Measurements from ENCODE around the gene C10orf71. TPM values are rescaled to one million over a fixed set of nuclear protein-coding genes. Genes with fewer than 3 reads are reported as not detected.

C10orf71 gene
- total and polyA plus RNA-seq, 11 donors = 6.6 to 228 (median 112) TPM

GRCh38 chr10:49365275-49365674 is 66.3 kb downstream of the C10orf71 start:
- no peak overlapping the region for H3K4me3 ChIP-seq
- peaks cover 0 to 21% (median 11%) of the 10 kb centered on the region in 12 donors for H3K4me1 ChIP-seq
- peaks cover 0 to under 1% (median 0%) of the 10 kb centered on the region in 9 donors for H3K27me3 ChIP-seq
- DNase-seq = no peak
- H3K27ac ChIP-seq = no peak overlapping the region
- no peak for ATAC-seq
- H3K36me3 ChIP-seq = no peaks in the 10 kb centered on the region
- TF ChIP-seq, protein P1, sequence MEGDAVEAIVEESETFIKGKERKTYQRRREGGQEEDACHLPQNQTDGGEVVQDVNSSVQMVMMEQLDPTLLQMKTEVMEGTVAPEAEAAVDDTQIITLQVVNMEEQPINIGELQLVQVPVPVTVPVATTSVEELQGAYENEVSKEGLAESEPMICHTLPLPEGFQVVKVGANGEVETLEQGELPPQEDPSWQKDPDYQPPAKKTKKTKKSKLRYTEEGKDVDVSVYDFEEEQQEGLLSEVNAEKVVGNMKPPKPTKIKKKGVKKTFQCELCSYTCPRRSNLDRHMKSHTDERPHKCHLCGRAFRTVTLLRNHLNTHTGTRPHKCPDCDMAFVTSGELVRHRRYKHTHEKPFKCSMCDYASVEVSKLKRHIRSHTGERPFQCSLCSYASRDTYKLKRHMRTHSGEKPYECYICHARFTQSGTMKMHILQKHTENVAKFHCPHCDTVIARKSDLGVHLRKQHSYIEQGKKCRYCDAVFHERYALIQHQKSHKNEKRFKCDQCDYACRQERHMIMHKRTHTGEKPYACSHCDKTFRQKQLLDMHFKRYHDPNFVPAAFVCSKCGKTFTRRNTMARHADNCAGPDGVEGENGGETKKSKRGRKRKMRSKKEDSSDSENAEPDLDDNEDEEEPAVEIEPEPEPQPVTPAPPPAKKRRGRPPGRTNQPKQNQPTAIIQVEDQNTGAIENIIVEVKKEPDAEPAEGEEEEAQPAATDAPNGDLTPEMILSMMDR (IDR thresholded peaks at IDR 0.05) = no peak
- TF ChIP-seq POLR2A (IDR thresholded peaks at IDR 0.05) = no peak
- intact Hi-C loops (cut with DNase I) = loop anchor here in 4 of 10 donors (5.0 to 10.0 kb wide), 3 partner anchors 140 to 383 kb away; no protein-coding TSS in a partner anchor
- 77 to 91% (median 79%) methylated on average over 3 of the region's 3 CpGs for WGBS, 4 donors
- H3K9me3 ChIP-seq = no peaks in the 10 kb centered on the region

GRCh38 chr10:49365675-49366415 is 66.9 kb downstream of the C10orf71 start:
- Histone ChIP-seq H3K27me3 (peaks cover 0 to 6% (median 0%) of the 10 kb centered on the region in 9 donors), H3K9me3 (no peaks in the 10 kb centered on the region), H3K36me3 (no peaks in the 10 kb centered on the region), H3K27ac (no peak overlapping the region), H3K4me3 (no peak overlapping the region), H3K4me1 (peaks cover 0 to 15% (median 6%) of the 10 kb centered on the region in 12 donors)
- intact Hi-C loops (cut with DNase I) = loop anchor here in 4 of 10 donors (5.0 to 10.0 kb wide), 3 partner anchors 141 to 384 kb away; no protein-coding TSS in a partner anchor
- no peak for DNase-seq
- 72 to 83% (median 78%) methylated on average over 19 to 23 of the region's 23 CpGs for WGBS, 4 donors
- peak in 2 of 4 donors; percentile 35 to 54 for ATAC-seq
- TF ChIP-seq, protein P1 (IDR thresholded peaks at IDR 0.05) = peak in 8 of 12 donors; percentile 12 to 39 (median 20)
- TF ChIP-seq POLR2A (IDR thresholded peaks at IDR 0.05) = no peak

GRCh38 chr10:49366460-49366859 is 67.5 kb downstream of the C10orf71 start:
- H3K4me1 ChIP-seq = peaks cover 0 to 12% (median 0%) of the 10 kb centered on the region in 12 donors
- no peak overlapping the region for H3K4me3 ChIP-seq
- DNase-seq (no peak), ATAC-seq (no peak)
- intact Hi-C loops (cut with DNase I) = loop anchor here in 4 of 10 donors (5.0 to 10.0 kb wide), 3 partner anchors 142 to 384 kb away; no protein-coding TSS in a partner anchor
- no peak overlapping the region for H3K27ac ChIP-seq
- no peaks in the 10 kb centered on the region for H3K36me3 ChIP-seq
- WGBS, 4 donors = 89 to 93% (median 91%) methylated on average over 4 of the region's 4 CpGs
- H3K9me3 ChIP-seq = no peaks in the 10 kb centered on the region
- TF ChIP-seq POLR2A (IDR thresholded peaks at IDR 0.05) = no peak
- TF ChIP-seq, protein P1 (IDR thresholded peaks at IDR 0.05) = no peak
- peaks cover 0 to 6% (median 0%) of the 10 kb centered on the region in 9 donors for H3K27me3 ChIP-seq

GRCh38 chr10:49367600-49367999 is 68.6 kb downstream of the C10orf71 start:
- TF ChIP-seq, protein P1 (IDR thresholded peaks at IDR 0.05) = no peak
- TF ChIP-seq POLR2A (IDR thresholded peaks at IDR 0.05) = no peak
- peaks cover 0 to 6% (median 0%) of the 10 kb centered on the region in 9 donors for H3K27me3 ChIP-seq
- intact Hi-C loops (cut with DNase I) = loop anchor here in 4 of 10 donors (5.0 to 10.0 kb wide), 3 partner anchors 143 to 385 kb away; no protein-coding TSS in a partner anchor
- ATAC-seq (peak in 1 of 4 donors; percentile 47), DNase-seq (no peak)
- no peak overlapping the region for H3K27ac ChIP-seq
- H3K4me1 ChIP-seq = peaks cover 0 to 4% (median 0%) of the 10 kb centered on the region in 12 donors
- H3K9me3 ChIP-seq = no peaks in the 10 kb centered on the region
- 15 to 38% (median 36%) methylated on average over 3 to 5 of the region's 5 CpGs for WGBS, 4 donors
- H3K4me3 ChIP-seq = no peak overlapping the region
- no peaks in the 10 kb centered on the region for H3K36me3 ChIP-seq

All from heart left ventricle (tissue), 16 donors.